AG04449 (cell line): Measurements from ENCODE around the gene GPR12.

Source experiments
- CTCF ChIA-PET: fragments of 350-600 bp; formaldehyde crosslinking; extraction: SDS; loops from one replicate; lab custom pipeline; 2021; ENCODE audit warnings: antibody characterized with exemption; lab: Yijun Ruan, JAX
- POLR2A ChIA-PET: fragments of 400-600, 350-600 bp; formaldehyde crosslinking; extraction: SDS; loops from one replicate; lab custom pipeline; 2020; ENCODE audit warnings: antibody characterized with exemption, inconsistent platforms; lab: Yijun Ruan, JAX
- DNase-seq: peaks from one replicate; pipeline ENCODE4 v3.0.0-alpha.2; 2010; ENCODE audit warnings: low read depth, low spot score
- H3K4me3 ChIP-seq: 2 replicates; pipeline ENCODE4 v1.5.1; 2011; ENCODE audit warnings: low read depth, mild to moderate bottlenecking, control low read depth, low read length
- CTCF ChIP-seq: IDR thresholded peaks from one replicate; pipeline ENCODE4 v1.5.1; 2011; ENCODE audit warnings: mild to moderate bottlenecking, moderate library complexity, low read length, control low read depth, inconsistent platforms; ENCODE audit not compliant: insufficient read depth; ENCODE audit errors: missing control alignments

GPR12 gene

GRCh38 chr13:26718872-26719271, 41.7 kb downstream of the GPR12 start:
- CTCF ChIA-PET, result interaction anchor here (1.3 to 2.8 kb wide), 4 partner anchors 9 to 533 kb away, joined by 4 to 13 read pairs (median 9); no protein-coding TSS in a partner anchor
- POLR2A ChIA-PET, result no interaction called here
- no peak for TF ChIP-seq CTCF
- no peak overlapping the region for H3K4me3 ChIP-seq
- DNase-seq, result no peak

- ChIA-PET CTCF (interaction anchor here (0.9 to 2.6 kb wide), 3 partner anchors 9 to 533 kb away, joined by 4 to 11 read pairs (median 5); no protein-coding TSS in a partner anchor), POLR2A (no interaction called here)
Measured at GRCh38 chr13:26718146-26718545, 42.4 kb downstream of the GPR12 start.

GRCh38 chr13:26716984-26717383, 43.6 kb downstream of the GPR12 start:
- ChIA-PET POLR2A (no interaction called here), CTCF (no interaction called here)
- TF ChIP-seq CTCF, result no peak
- DNase-seq, result no peak
- H3K4me3 ChIP-seq, result no peak overlapping the region

More at GRCh38 chr13:26718146-26718545, 42.4 kb downstream of the GPR12 start:
- H3K4me3 ChIP-seq, result no peak overlapping the region
- no peak for TF ChIP-seq CTCF
- no peak for DNase-seq

GRCh38 chr13:26713341-26713740, 47.2 kb downstream of the GPR12 start:
- ChIA-PET CTCF (interaction anchor here (1.1 kb wide), 1 partner anchor 216 kb away, joined by 3 read pairs; no protein-coding TSS in a partner anchor), POLR2A (no interaction called here)
- no peak for DNase-seq
- TF ChIP-seq CTCF, result no peak
- no peak overlapping the region for H3K4me3 ChIP-seq

- ChIA-PET POLR2A (no interaction called here), CTCF (interaction anchor here (0.7 to 2.9 kb wide), 6 partner anchors 9 to 648 kb away, joined by 3 to 10 read pairs (median 4); no protein-coding TSS in a partner anchor)
- no peak for TF ChIP-seq CTCF
- H3K4me3 ChIP-seq, result no peak overlapping the region
- DNase-seq, result no peak
Measured at GRCh38 chr13:26711211-26711610, 49.4 kb downstream of the GPR12 start.

- POLR2A ChIA-PET, result interaction anchor here (0.6 kb wide), 1 partner anchor 125 kb away, joined by 3 read pairs; no protein-coding TSS in a partner anchor
- no peak overlapping the region for H3K4me3 ChIP-seq
- no peak for TF ChIP-seq CTCF
- CTCF ChIA-PET, result interaction anchor here (0.6 to 2.9 kb wide), 8 partner anchors 8 to 220 kb away, joined by 3 to 10 read pairs (median 4); no protein-coding TSS in a partner anchor
- no peak for DNase-seq
Measured at GRCh38 chr13:26710166-26710565, 50.4 kb downstream of the GPR12 start.
